OCI-LY1 (cell line): ENCODE measurements around the gene EYS.

Source experiments
- H2AFZ ChIP-seq: fragments of 200-600 bp; sonication (generic), shearing (Covaris generic); 2 replicates; pipeline ENCODE4 v1.6.0; 2014; ENCODE audit warnings: antibody characterized with exemption, mild to moderate bottlenecking, low read length
- H3F3A ChIP-seq: fragments of 200-600 bp; sonication (generic), shearing (Covaris generic); 2 replicates; pipeline ENCODE4 v1.6.0; 2014; ENCODE audit warnings: mild to moderate bottlenecking, antibody characterized with exemption, low read length, moderate library complexity; ENCODE audit not compliant: insufficient read depth
- H3K27ac ChIP-seq: fragments of 200-600 bp; sonication (generic); 2 replicates; pipeline ENCODE4 v1.5.1; 2014; ENCODE audit warnings: low read length, mixed run types, mild to moderate bottlenecking, low read depth; ENCODE audit not compliant: poor library complexity, severe bottlenecking
- H3K27me3 ChIP-seq: fragments of 200-600 bp; sonication (generic); 2 replicates; pipeline ENCODE4 v1.6.0; 2014; ENCODE audit warnings: antibody characterized with exemption, mild to moderate bottlenecking, low read length, moderate library complexity; ENCODE audit not compliant: insufficient read depth
- H3K36me3 ChIP-seq: fragments of 200-600 bp; sonication (generic); 2 replicates; pipeline ENCODE4 v1.6.1; 2014; ENCODE audit warnings: mild to moderate bottlenecking, antibody characterized with exemption, low read length, moderate library complexity, mixed read lengths; ENCODE audit not compliant: insufficient read depth
- H3K4me1 ChIP-seq: fragments of 200-600 bp; sonication (generic); 2 replicates; pipeline ENCODE4 v1.5.1; 2014; ENCODE audit warnings: mild to moderate bottlenecking, low read length, moderate library complexity; ENCODE audit not compliant: insufficient read depth, severe bottlenecking
- H3K4me2 ChIP-seq: fragments of 200-600 bp; sonication (generic), shearing (Covaris generic); 2 replicates; pipeline ENCODE4 v1.6.1; 2014; ENCODE audit warnings: low read length
- H3K4me3 ChIP-seq: fragments of 200-600 bp; sonication (generic); 2 replicates; pipeline ENCODE4 v1.5.1; 2014; ENCODE audit warnings: low read length, low read depth, mild to moderate bottlenecking, mixed read lengths; ENCODE audit not compliant: poor library complexity, severe bottlenecking
- H3K79me2 ChIP-seq: fragments of 200-600 bp; shearing (Covaris generic); 2 replicates; pipeline ENCODE4 v1.6.1; 2016; ENCODE audit warnings: mixed run types, low read length, mixed read lengths; ENCODE audit not compliant: insufficient read depth
- H3K9ac ChIP-seq: fragments of 200-600 bp; sonication (generic), shearing (Covaris generic); 2 replicates; pipeline ENCODE4 v1.6.1; 2014; ENCODE audit warnings: mild to moderate bottlenecking, low read length, mixed read lengths
- H3K9me2 ChIP-seq: fragments of 200-600 bp; sonication (generic), shearing (Covaris generic); 2 replicates; pipeline ENCODE4 v1.6.1; 2014; ENCODE audit warnings: low read depth, mild to moderate bottlenecking, low read length, mixed read lengths
- H3K9me3 ChIP-seq: fragments of 200-600 bp; shearing (Covaris generic); 2 replicates; pipeline ENCODE4 v1.6.1; 2014; ENCODE audit warnings: low read length, mixed read lengths
- H4K20me1 ChIP-seq: fragments of 200-600 bp; sonication (generic), shearing (Covaris generic); 2 replicates; pipeline ENCODE4 v1.6.0; 2016; ENCODE audit warnings: mild to moderate bottlenecking, low read length; ENCODE audit not compliant: insufficient read depth
- EZH2 ChIP-seq: fragments of 200-600 bp; sonication (generic), shearing (Covaris generic); IDR thresholded peaks from 2 replicates; pipeline ENCODE4 v1.8.0; 2017; ENCODE audit warnings: borderline replicate concordance, mixed run types, mild to moderate bottlenecking, antibody characterized with exemption, low read length, moderate library complexity, mixed read lengths
- TF ChIP-seq, protein P1 (sequence below): fragments of 200-600 bp; sonication (generic), shearing (Covaris generic); IDR thresholded peaks from 2 replicates; pipeline ENCODE4 v1.5.1; 2017; ENCODE audit warnings: mild to moderate bottlenecking, antibody characterized with exemption, low read length, moderate library complexity, mixed read lengths

Gene EYS

GRCh38 chr6:64665137-64665536 is 1041.9 kb downstream of the EYS start:
- H3K79me2 ChIP-seq: no peaks in the 10 kb centered on the region
- no peaks in the 10 kb centered on the region for H3K36me3 ChIP-seq
- H3K4me3 ChIP-seq: no peak overlapping the region
- TF ChIP-seq EZH2: no peak
- TF ChIP-seq, protein P1, sequence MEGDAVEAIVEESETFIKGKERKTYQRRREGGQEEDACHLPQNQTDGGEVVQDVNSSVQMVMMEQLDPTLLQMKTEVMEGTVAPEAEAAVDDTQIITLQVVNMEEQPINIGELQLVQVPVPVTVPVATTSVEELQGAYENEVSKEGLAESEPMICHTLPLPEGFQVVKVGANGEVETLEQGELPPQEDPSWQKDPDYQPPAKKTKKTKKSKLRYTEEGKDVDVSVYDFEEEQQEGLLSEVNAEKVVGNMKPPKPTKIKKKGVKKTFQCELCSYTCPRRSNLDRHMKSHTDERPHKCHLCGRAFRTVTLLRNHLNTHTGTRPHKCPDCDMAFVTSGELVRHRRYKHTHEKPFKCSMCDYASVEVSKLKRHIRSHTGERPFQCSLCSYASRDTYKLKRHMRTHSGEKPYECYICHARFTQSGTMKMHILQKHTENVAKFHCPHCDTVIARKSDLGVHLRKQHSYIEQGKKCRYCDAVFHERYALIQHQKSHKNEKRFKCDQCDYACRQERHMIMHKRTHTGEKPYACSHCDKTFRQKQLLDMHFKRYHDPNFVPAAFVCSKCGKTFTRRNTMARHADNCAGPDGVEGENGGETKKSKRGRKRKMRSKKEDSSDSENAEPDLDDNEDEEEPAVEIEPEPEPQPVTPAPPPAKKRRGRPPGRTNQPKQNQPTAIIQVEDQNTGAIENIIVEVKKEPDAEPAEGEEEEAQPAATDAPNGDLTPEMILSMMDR: no peak
- no peak overlapping the region for H3K27ac ChIP-seq
- H3K4me2 ChIP-seq: no peak overlapping the region
- H4K20me1 ChIP-seq: no peaks in the 10 kb centered on the region
- no peaks in the 10 kb centered on the region for H3K27me3 ChIP-seq
- H2AFZ ChIP-seq: no peak overlapping the region
- no peaks in the 10 kb centered on the region for H3K4me1 ChIP-seq
- no peaks in the 10 kb centered on the region for H3F3A ChIP-seq
- no peaks in the 10 kb centered on the region for H3K9me3 ChIP-seq
- no peaks in the 10 kb centered on the region for H3K9me2 ChIP-seq
- no peak overlapping the region for H3K9ac ChIP-seq

DNA sequence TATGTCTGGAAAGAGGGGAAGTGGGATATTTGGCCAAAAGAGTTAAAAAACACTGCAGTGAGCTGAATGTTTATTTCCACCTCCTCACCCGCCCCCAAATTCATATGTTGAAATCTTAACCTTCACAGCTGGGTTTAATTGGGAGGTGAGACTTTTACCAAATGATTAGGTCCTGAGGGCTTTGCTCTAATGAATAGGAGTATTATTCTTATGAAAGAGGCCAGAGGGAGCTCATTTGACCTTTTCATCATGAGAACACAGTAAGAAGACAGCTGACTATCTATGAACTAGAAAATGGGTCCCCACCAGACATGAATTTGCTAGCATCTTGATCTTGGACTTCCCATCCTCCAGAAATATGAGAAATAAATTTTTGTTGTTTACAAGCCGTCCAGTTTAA is 1042.5 kb downstream of the EYS start:
- Histone ChIP-seq H3K9ac (no peak overlapping the region), H3K4me1 (no peaks in the 10 kb centered on the region), H3K4me2 (no peak overlapping the region), H3K4me3 (no peak overlapping the region), H4K20me1 (no peaks in the 10 kb centered on the region), H3K27me3 (no peaks in the 10 kb centered on the region), H3K79me2 (no peaks in the 10 kb centered on the region), H3K36me3 (no peaks in the 10 kb centered on the region), H3K9me2 (no peaks in the 10 kb centered on the region), H2AFZ (no peak overlapping the region), H3K27ac (no peak overlapping the region), H3K9me3 (no peaks in the 10 kb centered on the region), H3F3A (no peaks in the 10 kb centered on the region)
- TF ChIP-seq, protein P1: no peak
- TF ChIP-seq EZH2: no peak

GRCh38 chr6:64644024-64644423 is 1063.0 kb downstream of the EYS start:
- no peak overlapping the region for H2AFZ ChIP-seq
- H3K9me3 ChIP-seq: no peaks in the 10 kb centered on the region
- no peak overlapping the region for H3K4me2 ChIP-seq
- H3K27ac ChIP-seq: no peak overlapping the region
- no peak overlapping the region for H3K9ac ChIP-seq
- H3K36me3 ChIP-seq: no peaks in the 10 kb centered on the region
- H3K79me2 ChIP-seq: no peaks in the 10 kb centered on the region
- H3K4me1 ChIP-seq: no peaks in the 10 kb centered on the region
- TF ChIP-seq EZH2: no peak
- TF ChIP-seq, protein P1: no peak
- no peaks in the 10 kb centered on the region for H3K9me2 ChIP-seq
- H3K4me3 ChIP-seq: no peak overlapping the region
- H3K27me3 ChIP-seq: no peaks in the 10 kb centered on the region
- no peaks in the 10 kb centered on the region for H4K20me1 ChIP-seq
- H3F3A ChIP-seq: no peaks in the 10 kb centered on the region
